HG03064 (cell line): Measurements from ENCODE around the gene CATSPER1.

Source experiments
- ATAC-seq: cut with Tn5 transposase; IDR thresholded peaks from one replicate; pipeline ENCODE4 v1.9.1; 2021; ENCODE audit warnings: low read depth; ENCODE audit not compliant: unreplicated experiment

Gene CATSPER1

GRCh38 chr11:66026017-66026529, at the start of gene CATSPER1:
CATSPER1 (minus strand) TSS chr11:66026479; CDS start chr11:66026379, 100 bp downstream.
- no peak for ATAC-seq

GRCh38 chr11:66075273-66075672, 49.0 kb upstream of the CATSPER1 start:
- ATAC-seq, result no peak

- no peak for ATAC-seq
These were observed 47.4 kb upstream of the CATSPER1 start for GRCh38 chr11:66073669-66074068.

- no peak for ATAC-seq
These were observed 46.2 kb upstream of the CATSPER1 start for GRCh38 chr11:66072518-66072917.

- ATAC-seq, result no peak
These were observed 45.8 kb upstream of the CATSPER1 start for GRCh38 chr11:66072081-66072480.

GRCh38 chr11:66071381-66071801, 45.1 kb upstream of the CATSPER1 start:
- ATAC-seq, result no peak

GRCh38 chr11:66070604-66071380, 44.5 kb upstream of the CATSPER1 start:
- ATAC-seq, result peak; percentile 6

GRCh38 chr11:66069715-66070603, 43.7 kb upstream of the CATSPER1 start, which contains the start of gene PACS1:
PACS1 (plus strand) TSS chr11:66070272; CDS start chr11:66070487, 215 bp downstream.
- peak; percentile 39 for ATAC-seq

GRCh38 chr11:66068923-66069714, 42.8 kb upstream of the CATSPER1 start:
- no peak for ATAC-seq

- no peak for ATAC-seq
These were observed 42.0 kb upstream of the CATSPER1 start for GRCh38 chr11:66068154-66068821.

GRCh38 chr11:66067640-66068039, 41.4 kb upstream of the CATSPER1 start:
- ATAC-seq, result no peak

GRCh38 chr11:66066751-66067150, 40.5 kb upstream of the CATSPER1 start:
- no peak for ATAC-seq

GRCh38 chr11:66064571-66064970, 38.3 kb upstream of the CATSPER1 start:
- ATAC-seq, result no peak

- ATAC-seq, result no peak
These were observed 37.6 kb upstream of the CATSPER1 start for GRCh38 chr11:66063900-66064299.

- no peak for ATAC-seq
These were observed 36.1 kb upstream of the CATSPER1 start for GRCh38 chr11:66062408-66062807.

GRCh38 chr11:66061268-66061667, 35.0 kb upstream of the CATSPER1 start:
- ATAC-seq, result no peak

- ATAC-seq, result no peak
These were observed 33.8 kb upstream of the CATSPER1 start for GRCh38 chr11:66059966-66060680.

GRCh38 chr11:66056501-66056900, 30.2 kb upstream of the CATSPER1 start:
- no peak for ATAC-seq

GRCh38 chr11:66055021-66055420, 28.7 kb upstream of the CATSPER1 start:
- no peak for ATAC-seq
